Sigmoid colon (tissue), 3 donors: ENCODE results near the gene SSBP3.

Source experiments
- CTCF ChIP-seq, 4 experiments: fragments of 450-650 bp in 3 of 4; fragments of 200-600 bp in 1 of 4; IDR thresholded peaks; one replicate each; pipeline ENCODE4 v1.5.1; 2016 to 2019; ENCODE audit warnings: antibody characterized with exemption in 4 of 4, mild to moderate bottlenecking in 3 of 4, moderate library complexity in 2 of 4
- POLR2A ChIP-seq, 2 donors: fragments of 450-650 bp; IDR thresholded peaks; one replicate each; pipeline ENCODE4 v1.6.1; 2016; ENCODE audit warnings: antibody characterized with exemption in 2 of 2, mild to moderate bottlenecking in 2 of 2, moderate library complexity in 2 of 2

DNA sequence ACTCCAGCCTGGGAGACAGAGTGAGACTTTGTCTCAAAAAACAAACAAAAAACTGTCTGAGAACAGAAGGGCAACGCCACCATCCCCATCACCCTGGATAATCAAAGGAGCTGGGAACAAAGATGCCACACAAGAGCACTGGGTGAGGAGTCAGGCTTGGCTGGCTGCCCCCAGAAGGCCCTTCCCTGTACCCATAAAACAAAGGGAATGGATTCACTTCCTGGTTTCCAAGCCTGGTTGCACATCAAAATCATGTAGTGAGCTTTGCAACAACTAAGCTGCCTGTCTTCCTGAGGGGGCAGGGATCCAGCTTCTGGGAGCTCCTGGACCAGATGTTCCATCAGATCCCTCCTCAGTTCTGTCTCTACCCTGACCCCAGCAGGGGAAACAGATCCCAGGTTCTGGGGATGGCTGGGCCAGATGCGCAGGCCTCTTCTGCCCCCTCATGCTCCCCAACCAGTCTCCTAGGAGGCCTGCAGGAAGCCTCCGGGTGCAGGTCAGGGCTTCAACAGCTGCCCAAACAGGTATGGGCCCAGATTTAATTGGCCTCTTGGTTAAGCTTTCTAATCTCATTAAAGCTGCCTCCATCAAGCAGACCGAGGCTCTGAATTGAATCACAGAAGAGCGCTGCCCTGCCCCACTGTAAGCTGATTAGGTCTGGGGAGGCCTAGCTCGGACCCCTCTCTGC, 108.5 kb downstream of the SSBP3 start:
- TF ChIP-seq CTCF (IDR thresholded peaks at IDR 0.05) (no peak), POLR2A (IDR thresholded peaks at IDR 0.05) (no peak)
